GM12878 (cell line): ENCODE results near the gene MAGI1. TPM values are rescaled to one million over a fixed set of nuclear protein-coding genes. Genes with fewer than 3 reads are reported as not detected.

Experiments used
- ATAC-seq: fragments of 200-7000 bp; cut with Tn5 transposase; 3 replicates; pipeline ENCODE4 v1.9.1; 2020; ENCODE audit warnings: mild to moderate bottlenecking, moderate library complexity
- BruUV-seq: library from RNA; stranded (reverse); fragments of 400-500 nt; replicated peaks from 2 replicates; lab custom pipeline; 2021; lab: Mats Ljungman, UMichigan
- CTCF ChIA-PET: fragments of 300-600 bp; sonication (Branson Sonifier 250); formaldehyde crosslinking; extraction: SDS; loops from one replicate; lab custom pipeline; 2021; ENCODE audit warnings: inconsistent platforms; lab: Yijun Ruan, JAX
- POLR2A ChIA-PET: fragments of 350-600 bp; formaldehyde crosslinking; extraction: SDS; loops from one replicate; lab custom pipeline; 2021; ENCODE audit warnings: inconsistent platforms; lab: Charles Lee
- RAD21 ChIA-PET: fragments of 300-600 bp; sonication (Branson Sonifier 250); formaldehyde crosslinking; loops from one replicate; lab custom pipeline; 2023; ENCODE audit warnings: antibody characterized with exemption; ENCODE audit not compliant: unreplicated experiment; lab: Charles Lee
- SMC1A ChIA-PET: fragments of 300-600 bp; sonication (Branson Sonifier 250); formaldehyde crosslinking; loops from one replicate; lab custom pipeline; 2023; ENCODE audit not compliant: unreplicated experiment, uncharacterized antibody; lab: Charles Lee
- DNase-seq: peaks from one replicate; pipeline ENCODE4 v3.0.0-alpha.2; 2011; ENCODE audit warnings: low read depth, low spot score
- FAIRE-seq: peaks from 3 replicates; lab custom pipeline; 2011; peaks lifted over from hg19 to GRCh38; lab: Jason Lieb, UNC
- H2AFZ ChIP-seq: 2 replicates; pipeline ENCODE4 v1.6.0; 2011; ENCODE audit warnings: low read depth, low read length, control low read depth; ENCODE audit not compliant: control insufficient read depth
- H3K27ac ChIP-seq: 2 replicates; pipeline ENCODE4 v1.5.1; 2011; ENCODE audit warnings: control low read depth; ENCODE audit not compliant: control insufficient read depth, insufficient read depth
- H3K27me3 ChIP-seq, 2 experiments: replicated peaks in 1 of 2; 2 replicates each; pipeline versions ENCODE4 v1.6.0 to v1.6.1; 2011; ENCODE audit warnings: low read length in 1 of 2; ENCODE audit not compliant: control insufficient read depth in 2 of 2, insufficient read depth in 2 of 2
- H3K36me3 ChIP-seq, 2 experiments: 2 replicates each; pipeline ENCODE4 v1.5.1; 2011; ENCODE audit warnings: low read length in 1 of 2; ENCODE audit not compliant: control insufficient read depth in 2 of 2, insufficient read depth in 2 of 2
- H3K4me1 ChIP-seq: 2 replicates; pipeline ENCODE4 v1.6.1; 2011; ENCODE audit warnings: mild to moderate bottlenecking, low read length, moderate library complexity, mixed read lengths; ENCODE audit not compliant: control insufficient read depth, insufficient read depth
- H3K4me2 ChIP-seq: 2 replicates; pipeline ENCODE4 v1.6.0; 2011; ENCODE audit warnings: control low read depth; ENCODE audit not compliant: control insufficient read depth, insufficient read depth
- H3K4me3 ChIP-seq: fragments of 200-600 bp; sonication (generic); 2 replicates; pipeline ENCODE4 v1.5.1; 2016
- H3K79me2 ChIP-seq: 2 replicates; pipeline ENCODE4 v1.6.0; 2011; ENCODE audit warnings: low read length; ENCODE audit not compliant: control insufficient read depth, insufficient read depth
- H3K9ac ChIP-seq: 2 replicates; pipeline ENCODE4 v1.8.0; 2011; ENCODE audit warnings: low read length, control low read depth, mixed read lengths; ENCODE audit not compliant: control insufficient read depth, insufficient read depth
- H3K9me3 ChIP-seq: replicated peaks from 3 replicates; pipeline ENCODE4 v1.5.1; 2011; ENCODE audit warnings: mild to moderate bottlenecking, low read length; ENCODE audit not compliant: control insufficient read depth, insufficient read depth
- H4K20me1 ChIP-seq: 2 replicates; pipeline ENCODE4 v1.6.0; 2011; ENCODE audit not compliant: control insufficient read depth, insufficient read depth
- CHD4 ChIP-seq: fragments of 200-600 bp; sonication (generic); IDR thresholded peaks from 2 replicates; pipeline ENCODE4 v1.6.1; 2016; ENCODE audit warnings: mild to moderate bottlenecking
- CTCF ChIP-seq, 3 experiments: IDR thresholded peaks in 2 of 3; conservative IDR thresholded peaks in 1 of 3; 2 replicates each; pipeline ENCODE4 v1.5.1; 2011; ENCODE audit warnings: low read depth in 3 of 3, low read length in 3 of 3, mild to moderate bottlenecking in 3 of 3, control low read depth in 2 of 3, moderate library complexity in 2 of 3, inconsistent platforms in 1 of 3, mixed read lengths in 1 of 3; ENCODE audit not compliant: control insufficient read depth in 2 of 3, insufficient read depth in 1 of 3; ENCODE audit errors: extremely low read depth in 1 of 3
- ETV6 ChIP-seq, 2 experiments: fragments of 450-650 bp in 1 of 2; IDR thresholded peaks in 1 of 2; conservative IDR thresholded peaks in 1 of 2; 2 replicates each; pipeline ENCODE4 v1.6.1; 2014; ENCODE audit warnings: antibody characterized with exemption in 1 of 2, borderline replicate concordance in 1 of 2, low read depth in 1 of 2, mild to moderate bottlenecking in 1 of 2, moderate library complexity in 1 of 2
- FOXM1 ChIP-seq: IDR thresholded peaks from 2 replicates; pipeline ENCODE4 v1.6.1; 2012; ENCODE audit warnings: low read depth, mild to moderate bottlenecking, inconsistent platforms, low read length, moderate library complexity
- MLLT1 ChIP-seq: fragments of 450-650 bp; IDR thresholded peaks from 2 replicates; pipeline ENCODE4 v1.6.1; 2016; ENCODE audit warnings: mild to moderate bottlenecking
- PKNOX1 ChIP-seq: fragments of 450-650 bp; IDR thresholded peaks from 2 replicates; pipeline ENCODE4 v1.6.1; 2016; ENCODE audit warnings: mild to moderate bottlenecking
- PRDM15 ChIP-seq: fragments of 450-650 bp; formaldehyde crosslinking; IDR thresholded peaks from 2 replicates; pipeline ENCODE4 v1.4.0; 2020; ENCODE audit warnings: mild to moderate bottlenecking, moderate library complexity
- SPI1 ChIP-seq: IDR thresholded peaks from 2 replicates; pipeline ENCODE4 v1.6.1; 2011; ENCODE audit warnings: low read depth, mild to moderate bottlenecking, low read length, moderate library complexity, borderline replicate concordance; ENCODE audit not compliant: insufficient read depth
- WGBS: methylation state at CpG from one replicate; pipeline ENCODE4 v1.1.6; 2016; ENCODE audit warnings: low lambda C conversion rate; ENCODE audit not compliant: insufficient replicate concordance, insufficient coverage; ENCODE audit errors: missing lambda C conversion rate; 5-methylcytosine and 5-hydroxymethylcytosine counted together
- in situ Hi-C: fragments of 300-500 bp; cut with MboI; formaldehyde crosslinking; loops from 9 replicates; pipeline ENCODE4 v1.14.3; 2018; ENCODE audit warnings: mixed read lengths
- intact Hi-C: fragments of 100-400 bp; cut with micrococcal nuclease; formaldehyde crosslinking; loops from one replicate; pipeline ENCODE4 v1.14.2; 2022; ENCODE audit not compliant: unreplicated experiment
- polyA plus RNA-seq, 11 experiments: library from polyadenylated mRNA; depleted of rRNA in 4 of 11; unstranded in 6 of 11; stranded (reverse) in 5 of 11; fragments of >200 nt; fragmentation: Nextera tagmentation in 4 of 11; fragmentation: Illumina TruSeq in 1 of 11; extraction: Ambion mirVana in 4 of 11; extraction: Trizol in 1 of 11; gene quantifications; 1 replicate in 1 of 11; 2 replicates in 10 of 11; pipeline versions ENCODE4 v1.2.1 to v1.2.3, GENCODE V29; 2011 to 2016; ENCODE audit warnings: inconsistent platforms in 2 of 11, missing spikeins in 2 of 11, low read depth in 1 of 11
- total RNA-seq, 4 experiments: library from RNA; depleted of rRNA in 3 of 4; stranded (reverse); fragments of >200 nt in 3 of 4; fragmentation: Illumina TruSeq in 1 of 4; extraction: Trizol in 1 of 4; gene quantifications; 2 replicates each; pipeline versions ENCODE4 v1.2.1 to v1.2.3, GENCODE V29; 2013 to 2021

MAGI1 gene
- total and polyA plus RNA-seq, 10 of the 15 experiments (the other 5 are each of a cell fraction or from before 2014, with no cell fraction given), result 0.02 to 3.3 (median 0.29) TPM; not detected in 1

GRCh38 chr3:65615329-65615728, 423.4 kb downstream of the MAGI1 start:
- FAIRE-seq, result no peak
- CTCF ChIA-PET, result no interaction called here
- Histone ChIP-seq H3K9me3 (no peaks in the 10 kb centered on the region), H3K27me3 (no peaks in the 10 kb centered on the region), H3K4me2 (no peak overlapping the region), H3K27ac (no peak overlapping the region), H3K4me1 (no peaks in the 10 kb centered on the region)
- POLR2A ChIA-PET, result no interaction called here
- no peak for DNase-seq
- ATAC-seq, result no peak
- no peak for TF ChIP-seq FOXM1
- TF ChIP-seq PKNOX1, result no peak
- TF ChIP-seq SPI1, result no peak
- no peak for TF ChIP-seq PRDM15 (CRISPR knock-in tag)
- TF ChIP-seq CTCF (IDR thresholded peaks at IDR 0.05 in 2 of 3, conservative IDR thresholded peaks at IDR 0.05 in 1 of 3; ENCODE audit: control insufficient read depth in 2 of 3, extremely low read depth in 1 of 3, insufficient read depth in 1 of 3, low read depth in 3 of 3, low read length in 3 of 3), result no peak
- no peak for TF ChIP-seq MLLT1
- TF ChIP-seq CHD4, result no peak
- TF ChIP-seq ETV6 (conservative IDR thresholded peaks at IDR 0.05 in 1 of 2, IDR thresholded peaks at IDR 0.05 in 1 of 2; ENCODE audit: borderline replicate concordance in 1 of 2, low read depth in 1 of 2), result no peak
- TF ChIP-seq, all 136 proteins: peak for 0
- RAD21 ChIA-PET, result no interaction called here
- no peak overlapping the region for H3K9ac ChIP-seq
- no peak overlapping the region for H2AFZ ChIP-seq
- H4K20me1 ChIP-seq, result no peaks in the 10 kb centered on the region
- BruUV-seq, result no TSS peak
- H3K36me3 ChIP-seq, result no peaks in the 10 kb centered on the region
- in situ Hi-C loops, result no loop called here
- SMC1A ChIA-PET, result no interaction called here
- intact Hi-C loops, result no loop called here
- no peak overlapping the region for H3K4me3 ChIP-seq
- 14% methylated on average over 4 of the region's 4 CpGs for WGBS
- no peaks in the 10 kb centered on the region for H3K79me2 ChIP-seq
